CD14-positive monocyte (primary cell): Measurements from ENCODE around the gene OSBPL6. TPM values are rescaled to one million over a fixed set of nuclear protein-coding genes. Genes with fewer than 3 reads are reported as not detected.

Experiments used
- DNase-seq, 3 donors: peaks; one replicate each; pipeline ENCODE4 v3.0.0-alpha.2; 2011 to 2022
- H2AFZ ChIP-seq: 2 replicates; pipeline ENCODE4 v1.6.0; 2012; ENCODE audit warnings: mild to moderate bottlenecking, low read depth, low read length, inconsistent platforms; ENCODE audit not compliant: insufficient read depth, poor library complexity, severe bottlenecking
- H3K27ac ChIP-seq, 2 donors: 1 replicate in 1 of 2; 2 replicates in 1 of 2; pipeline ENCODE4 v1.5.1; 2012 to 2013; ENCODE audit warnings: low read length in 2 of 2, control low read depth in 1 of 2, inconsistent platforms in 1 of 2, low read depth in 1 of 2, mild to moderate bottlenecking in 1 of 2
- H3K27me3 ChIP-seq, 2 donors: one replicate each; pipeline versions ENCODE4 v1.6.0 to v1.6.1; 2011 to 2013; ENCODE audit warnings: low read length in 2 of 2; ENCODE audit not compliant: control insufficient read depth in 2 of 2, insufficient read depth in 2 of 2
- H3K36me3 ChIP-seq, 2 donors: replicated peaks in 1 of 2; 1 replicate in 1 of 2; 2 replicates in 1 of 2; pipeline versions ENCODE4 v1.5.1 to v1.6.1; 2012 to 2013; ENCODE audit warnings: low read length in 2 of 2, control low read depth in 1 of 2, inconsistent platforms in 1 of 2, mild to moderate bottlenecking in 1 of 2; ENCODE audit not compliant: insufficient read depth in 2 of 2, control insufficient read depth in 1 of 2
- H3K4me1 ChIP-seq, 2 donors: 1 replicate in 1 of 2; 2 replicates in 1 of 2; pipeline versions ENCODE4 v1.5.1 to v1.6.1; 2012 to 2013; ENCODE audit warnings: low read length in 2 of 2, control low read depth in 1 of 2, inconsistent platforms in 1 of 2, mild to moderate bottlenecking in 1 of 2, moderate library complexity in 1 of 2; ENCODE audit not compliant: insufficient read depth in 2 of 2, control insufficient read depth in 1 of 2
- H3K4me2 ChIP-seq: replicated peaks from 2 replicates; pipeline ENCODE3; 2012; ENCODE audit warnings: low read length, moderate library complexity, mild to moderate bottlenecking; ENCODE audit not compliant: poor library complexity, severe bottlenecking; ENCODE audit errors: extremely low read depth
- H3K4me3 ChIP-seq, 3 experiments: fragments of 200-600 bp in 1 of 3; sonication (generic) in 1 of 3; replicated peaks in 1 of 3; 1 replicate in 2 of 3; 2 replicates in 1 of 3; pipeline ENCODE4 v1.5.1; 2011 to 2013; ENCODE audit warnings: low read length in 3 of 3, mild to moderate bottlenecking in 3 of 3, control low read depth in 2 of 3, low read depth in 2 of 3, inconsistent platforms in 1 of 3, moderate library complexity in 1 of 3
- H3K79me2 ChIP-seq: 2 replicates; pipeline ENCODE4 v1.6.0; 2012; ENCODE audit warnings: mild to moderate bottlenecking, control low read depth, inconsistent platforms, low read length, moderate library complexity; ENCODE audit not compliant: insufficient read depth
- H3K9ac ChIP-seq: 2 replicates; pipeline ENCODE4 v1.6.0; 2017; ENCODE audit warnings: low read length, mild to moderate bottlenecking; ENCODE audit not compliant: insufficient read depth, poor library complexity, severe bottlenecking
- H3K9me3 ChIP-seq, 2 donors: replicated peaks in 1 of 2; 1 replicate in 1 of 2; 2 replicates in 1 of 2; pipeline versions ENCODE4 v1.5.1 to v1.6.1; 2012 to 2013; ENCODE audit warnings: low read length in 2 of 2, control low read depth in 1 of 2; ENCODE audit not compliant: control insufficient read depth in 1 of 2, insufficient read depth in 1 of 2
- H4K20me1 ChIP-seq: 2 replicates; pipeline ENCODE4 v1.6.0; 2012; ENCODE audit warnings: mild to moderate bottlenecking, low read length, control low read depth, moderate library complexity; ENCODE audit not compliant: insufficient read depth
- H3K27ac Mint-ChIP-seq, 7 donors: one replicate each; pipeline ENCODE4 v1.8.0; 2020; ENCODE audit warnings: mild to moderate bottlenecking in 7 of 7, mixed read lengths in 7 of 7, moderate library complexity in 6 of 7, inconsistent platforms in 2 of 7
- H3K27me3 Mint-ChIP-seq, 3 donors: one replicate each; pipeline ENCODE4 v1.8.0; 2021 to 2022; ENCODE audit warnings: low read depth in 3 of 3, mild to moderate bottlenecking in 3 of 3, mixed read lengths in 3 of 3, moderate library complexity in 3 of 3, inconsistent platforms in 1 of 3
- H3K36me3 Mint-ChIP-seq, 2 donors: one replicate each; pipeline ENCODE4 v1.8.0; 2020; ENCODE audit warnings: mixed read lengths in 2 of 2, inconsistent platforms in 1 of 2, mild to moderate bottlenecking in 1 of 2
- H3K4me1 Mint-ChIP-seq: one replicate; pipeline ENCODE4 v1.8.0; 2020; ENCODE audit warnings: mild to moderate bottlenecking, mixed read lengths
- H3K4me3 Mint-ChIP-seq, 2 donors: one replicate each; pipeline ENCODE4 v1.8.0; 2020; ENCODE audit warnings: mild to moderate bottlenecking in 2 of 2, mixed read lengths in 2 of 2, moderate library complexity in 1 of 2
- H3K9me3 Mint-ChIP-seq, 7 donors: one replicate each; pipeline ENCODE4 v1.8.0; 2020 to 2022; ENCODE audit warnings: mixed read lengths in 7 of 7, mild to moderate bottlenecking in 6 of 7, moderate library complexity in 6 of 7, inconsistent platforms in 2 of 7
- WGBS: methylation state at CpG from one replicate; pipeline ENCODE4 v1.1.5; 2013; ENCODE audit warnings: missing lambda C conversion rate; ENCODE audit not compliant: insufficient coverage; 5-methylcytosine and 5-hydroxymethylcytosine counted together
- intact Hi-C, 2 donors: fragments of 100-400 bp; cut with micrococcal nuclease; formaldehyde crosslinking; loops; one replicate each; pipeline versions ENCODE4 v1.15.0 to v1.15.1; 2023
- polyA plus RNA-seq, 3 donors: library from polyadenylated mRNA; depleted of rRNA in 1 of 3; unstranded in 2 of 3; stranded (reverse) in 1 of 3; fragments of 300-500 nt in 2 of 3; fragments of >200 nt in 1 of 3; fragmentation: Illumina TruSeq in 2 of 3; gene quantifications; 1 replicate in 2 of 3; 2 replicates in 1 of 3; pipeline ENCODE4 v1.2.3, GENCODE V29; 2012 to 2021
- TF ChIP-seq, protein P1 (sequence below): fragments of 200-600 bp; IDR thresholded peaks from one replicate; pipeline ENCODE4 v1.8.0; 2022; ENCODE audit warnings: antibody characterized with exemption, mild to moderate bottlenecking

Gene OSBPL6
- polyA plus RNA-seq, 3 donors, result not detected

GRCh38 chr2:178415979-178416378 is 221.7 kb downstream of the OSBPL6 start:
- TF ChIP-seq, protein P1, sequence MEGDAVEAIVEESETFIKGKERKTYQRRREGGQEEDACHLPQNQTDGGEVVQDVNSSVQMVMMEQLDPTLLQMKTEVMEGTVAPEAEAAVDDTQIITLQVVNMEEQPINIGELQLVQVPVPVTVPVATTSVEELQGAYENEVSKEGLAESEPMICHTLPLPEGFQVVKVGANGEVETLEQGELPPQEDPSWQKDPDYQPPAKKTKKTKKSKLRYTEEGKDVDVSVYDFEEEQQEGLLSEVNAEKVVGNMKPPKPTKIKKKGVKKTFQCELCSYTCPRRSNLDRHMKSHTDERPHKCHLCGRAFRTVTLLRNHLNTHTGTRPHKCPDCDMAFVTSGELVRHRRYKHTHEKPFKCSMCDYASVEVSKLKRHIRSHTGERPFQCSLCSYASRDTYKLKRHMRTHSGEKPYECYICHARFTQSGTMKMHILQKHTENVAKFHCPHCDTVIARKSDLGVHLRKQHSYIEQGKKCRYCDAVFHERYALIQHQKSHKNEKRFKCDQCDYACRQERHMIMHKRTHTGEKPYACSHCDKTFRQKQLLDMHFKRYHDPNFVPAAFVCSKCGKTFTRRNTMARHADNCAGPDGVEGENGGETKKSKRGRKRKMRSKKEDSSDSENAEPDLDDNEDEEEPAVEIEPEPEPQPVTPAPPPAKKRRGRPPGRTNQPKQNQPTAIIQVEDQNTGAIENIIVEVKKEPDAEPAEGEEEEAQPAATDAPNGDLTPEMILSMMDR, result no peak
- no peak overlapping the region for H2AFZ ChIP-seq
- no peaks in the 10 kb centered on the region for H3K9me3 ChIP-seq
- no peaks in the 10 kb centered on the region for H3K9me3 Mint-ChIP-seq
- no peaks in the 10 kb centered on the region for H3K36me3 ChIP-seq
- intact Hi-C loops, result no loop called here
- H3K27me3 Mint-ChIP-seq, result no peaks in the 10 kb centered on the region
- H3K27ac Mint-ChIP-seq, result no peak overlapping the region
- peaks cover 33% of the 10 kb centered on the region for H3K4me1 Mint-ChIP-seq
- peaks cover 4 to 5% of the 10 kb centered on the region in 2 donors for H3K36me3 Mint-ChIP-seq
- DNase-seq, result no peak
- H3K27me3 ChIP-seq, result no peaks in the 10 kb centered on the region
- H3K27ac ChIP-seq, result no peak overlapping the region
- H3K4me3 ChIP-seq, result no peak overlapping the region
- H3K79me2 ChIP-seq, result peaks cover 18% of the 10 kb centered on the region
- H3K9ac ChIP-seq, result no peak overlapping the region
- no peaks in the 10 kb centered on the region for H4K20me1 ChIP-seq
- no peak overlapping the region for H3K4me2 ChIP-seq
- peaks cover 13 to 29% of the 10 kb centered on the region in 2 donors for H3K4me1 ChIP-seq
- no peak overlapping the region for H3K4me3 Mint-ChIP-seq

DNA sequence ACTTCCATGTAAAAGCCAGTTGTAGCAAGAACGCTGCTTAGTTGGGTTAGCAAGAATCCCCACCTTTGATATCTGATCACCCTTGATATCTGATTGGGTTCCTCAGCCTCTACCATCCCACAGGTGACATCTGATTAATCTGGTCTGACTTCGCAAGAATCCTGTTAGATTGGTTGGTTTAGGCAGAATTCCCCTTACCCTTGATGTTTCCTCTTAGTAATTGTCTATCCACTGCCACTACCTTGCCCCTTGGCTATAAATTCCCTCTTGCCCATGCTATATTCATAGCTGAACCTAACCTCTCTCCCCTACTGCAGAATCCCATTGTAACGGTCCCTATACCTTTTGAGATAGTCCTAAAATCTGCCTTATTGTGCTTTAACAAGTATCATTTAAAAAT is 223.6 kb downstream of the OSBPL6 start:
- no peak overlapping the region for H2AFZ ChIP-seq
- Mint-ChIP-seq H3K36me3 (peaks cover 5 to 8% of the 10 kb centered on the region in 2 donors), H3K27me3 (no peaks in the 10 kb centered on the region), H3K4me1 (peaks cover 31% of the 10 kb centered on the region), H3K9me3 (peaks cover 0 to 4% (median 0%) of the 10 kb centered on the region in 7 donors), H3K27ac (peak overlapping the region in 1 of 7 donors; percentile 46), H3K4me3 (no peak overlapping the region)
- no peak for DNase-seq
- no peaks in the 10 kb centered on the region for H3K27me3 ChIP-seq
- no peak overlapping the region for H3K9ac ChIP-seq
- TF ChIP-seq, protein P1, result no peak
- H3K4me3 ChIP-seq, result no peak overlapping the region
- H3K4me1 ChIP-seq, result peaks cover 12 to 27% of the 10 kb centered on the region in 2 donors
- H4K20me1 ChIP-seq, result no peaks in the 10 kb centered on the region
- H3K9me3 ChIP-seq, result no peaks in the 10 kb centered on the region
- H3K27ac ChIP-seq, result no peak overlapping the region
- H3K79me2 ChIP-seq, result peaks cover 24% of the 10 kb centered on the region
- 88% methylated on average over 1 of the region's 3 CpGs for WGBS
- no peak overlapping the region for H3K4me2 ChIP-seq
- intact Hi-C loops, result no loop called here
- H3K36me3 ChIP-seq, result peaks cover 0 to 7% of the 10 kb centered on the region in 2 donors
